HepG2 (cell line): ENCODE measurements around the gene DAAM2. TPM values are rescaled to one million over a fixed set of nuclear protein-coding genes. Genes with fewer than 3 reads are reported as not detected.

Experiments
- ATAC-seq: fragments of 200-7000 bp; cut with Tn5 transposase; 3 replicates; pipeline ENCODE4 v1.9.1; 2020; ENCODE audit warnings: mild to moderate bottlenecking, moderate library complexity
- BruUV-seq: library from RNA; stranded (reverse); fragments of 400-500 nt; replicated peaks from 2 replicates; lab custom pipeline; 2021; lab: Mats Ljungman, UMichigan
- CTCF ChIA-PET: fragments of 300-600 bp; formaldehyde crosslinking; extraction: SDS; loops from one replicate; lab custom pipeline; 2021; ENCODE audit warnings: low total read pairs, inconsistent platforms, low intra/inter-chr PET ratio; lab: Yijun Ruan, JAX
- POLR2A ChIA-PET: fragments of 350-600 bp; sonication (Branson Sonifier 250); formaldehyde crosslinking; loops from one replicate; lab custom pipeline; 2020; ENCODE audit warnings: antibody characterized with exemption, inconsistent platforms; lab: Yijun Ruan, JAX
- DNase-seq: peaks from one replicate; pipeline ENCODE4 v3.0.0-alpha.2; 2015; ENCODE audit warnings: low spot score
- FAIRE-seq: peaks from 3 replicates; lab custom pipeline; 2011; peaks lifted over from hg19 to GRCh38; lab: Jason Lieb, UNC
- H2AFZ ChIP-seq: one replicate; pipeline ENCODE4 v1.6.1; 2011; ENCODE audit warnings: low read length, inconsistent platforms
- H3K27ac ChIP-seq: fragments of 300-600 bp; 3 replicates; pipeline ENCODE4 v1.8.0; 2011; ENCODE audit warnings: mixed run types, mild to moderate bottlenecking, mixed read lengths, low read length, inconsistent platforms; ENCODE audit not compliant: insufficient read depth; ENCODE audit errors: extremely low read length
- H3K27me3 ChIP-seq, 2 experiments: fragments of 200-600 bp in 1 of 2; 2 replicates in 1 of 2; 3 replicates in 1 of 2; pipeline versions ENCODE4 v1.6.0 to v1.8.0; 2011; ENCODE audit warnings: low read length in 2 of 2, mild to moderate bottlenecking in 2 of 2, moderate library complexity in 2 of 2, inconsistent platforms in 1 of 2; ENCODE audit not compliant: insufficient read depth in 2 of 2, control insufficient read depth in 1 of 2
- H3K36me3 ChIP-seq, 2 experiments: fragments of 200-600 bp in 1 of 2; replicated peaks in 1 of 2; 2 replicates in 1 of 2; 3 replicates in 1 of 2; pipeline versions ENCODE4 v1.5.1 to v1.8.0; 2011; ENCODE audit warnings: low read length in 2 of 2, inconsistent platforms in 1 of 2; ENCODE audit not compliant: insufficient read depth in 2 of 2, control insufficient read depth in 1 of 2
- H3K4me1 ChIP-seq: 2 replicates; pipeline ENCODE4 v1.5.1; 2012; ENCODE audit warnings: low read length, inconsistent platforms; ENCODE audit not compliant: insufficient read depth
- H3K4me2 ChIP-seq: 2 replicates; pipeline ENCODE4 v1.6.0; 2011; ENCODE audit warnings: low read depth, low read length, inconsistent platforms
- H3K4me3 ChIP-seq, 3 experiments: fragments of 200-600 bp in 1 of 3; sonication (generic), shearing (Covaris generic) in 1 of 3; replicated peaks in 1 of 3; 2 replicates each; pipeline ENCODE4 v1.5.1; 2011 to 2016; ENCODE audit warnings: low read length in 3 of 3, inconsistent platforms in 2 of 3, low read depth in 2 of 3, mild to moderate bottlenecking in 2 of 3, control low read depth in 1 of 3, mixed read lengths in 1 of 3; ENCODE audit not compliant: insufficient read depth in 1 of 3
- H3K79me2 ChIP-seq: one replicate; pipeline ENCODE4 v1.6.1; 2011; ENCODE audit warnings: low read length, inconsistent platforms; ENCODE audit not compliant: insufficient read depth
- H3K9ac ChIP-seq: 2 replicates; pipeline ENCODE4 v1.6.0; 2011; ENCODE audit warnings: mild to moderate bottlenecking, low read depth, low read length, inconsistent platforms; ENCODE audit not compliant: insufficient read depth
- H3K9me3 ChIP-seq: 2 replicates; pipeline ENCODE4 v1.5.1; 2012; ENCODE audit warnings: mild to moderate bottlenecking, low read length
- H4K20me1 ChIP-seq: 2 replicates; pipeline ENCODE4 v1.6.0; 2011; ENCODE audit warnings: inconsistent platforms, mild to moderate bottlenecking, low read length, moderate library complexity; ENCODE audit not compliant: insufficient read depth
- AHR ChIP-seq: IDR thresholded peaks from 2 replicates; pipeline ENCODE4 v1.6.1; 2018; ENCODE audit warnings: missing genetic modification reagents, missing compliant biosample characterization
- CBFB ChIP-seq: sonication (generic); formaldehyde crosslinking; IDR thresholded peaks from 2 replicates; pipeline ENCODE4 v1.4.0; 2020; ENCODE audit warnings: missing genetic modification reagents
- FOSL2 ChIP-seq: sonication (generic); formaldehyde crosslinking; IDR thresholded peaks from 2 replicates; pipeline ENCODE4 v1.4.0; 2020; ENCODE audit warnings: missing genetic modification reagents
- GATA4 ChIP-seq: sonication (generic); IDR thresholded peaks from 2 replicates; pipeline ENCODE4 v1.6.1; 2016; ENCODE audit warnings: antibody characterized with exemption, low read depth, borderline replicate concordance
- HNF4G ChIP-seq, 2 experiments: sonication (generic) in 1 of 2; formaldehyde crosslinking in 1 of 2; IDR thresholded peaks; 2 replicates each; pipeline versions ENCODE4 v1.4.0 to v1.6.1; 2011 to 2020; ENCODE audit warnings: borderline replicate concordance in 2 of 2, low read depth in 2 of 2, mild to moderate bottlenecking in 2 of 2, low read length in 1 of 2, missing genetic modification reagents in 1 of 2, moderate library complexity in 1 of 2
- HOXA5 ChIP-seq: sonication (generic); formaldehyde crosslinking; IDR thresholded peaks from 2 replicates; pipeline ENCODE4 v1.4.0; 2020; ENCODE audit warnings: missing genetic modification reagents
- KLF13 ChIP-seq: sonication (generic); formaldehyde crosslinking; IDR thresholded peaks from 2 replicates; pipeline ENCODE4 v1.4.0; 2020; ENCODE audit warnings: mild to moderate bottlenecking, missing genetic modification reagents
- MAF1 ChIP-seq: sonication (generic); formaldehyde crosslinking; IDR thresholded peaks from 2 replicates; pipeline ENCODE4 v1.5.0; 2020; ENCODE audit warnings: missing genetic modification reagents, borderline replicate concordance
- NFKB2 ChIP-seq: sonication (generic); formaldehyde crosslinking; IDR thresholded peaks from 2 replicates; pipeline ENCODE4 v1.4.0; 2020; ENCODE audit warnings: missing genetic modification reagents, borderline replicate concordance
- NKX3-1 ChIP-seq: sonication (generic); formaldehyde crosslinking; IDR thresholded peaks from 2 replicates; pipeline ENCODE4 v1.5.0; 2020; ENCODE audit warnings: missing genetic modification reagents
- PCBP2 ChIP-seq: fragments of 200-400 bp; formaldehyde crosslinking; optimal IDR thresholded peaks from 2 replicates; pipeline ENCODE3; 2018; ENCODE audit warnings: low read length, low read depth; ENCODE audit not compliant: poor library complexity, severe bottlenecking
- PHF20 ChIP-seq: sonication (generic); formaldehyde crosslinking; IDR thresholded peaks from 2 replicates; pipeline ENCODE4 v1.5.0; 2020; ENCODE audit warnings: mild to moderate bottlenecking, missing genetic modification reagents
- SRSF9 ChIP-seq: fragments of 200-400 bp; formaldehyde crosslinking; IDR thresholded peaks from 2 replicates; pipeline ENCODE4 v1.6.1; 2018; ENCODE audit warnings: borderline replicate concordance, mild to moderate bottlenecking, low read depth, low read length; ENCODE audit not compliant: insufficient read depth, poor library complexity, severe bottlenecking
- in situ Hi-C: cut with HindIII; loops from 2 replicates; pipeline ENCODE4 v1.10.0; 2017; ENCODE audit warnings: low pct_unique_long_range_greater_than_20kb; ENCODE audit not compliant: extremely low pct_ligation_motif_present
- intact Hi-C: fragments of 100-400 bp; cut with micrococcal nuclease; formaldehyde crosslinking; loops from one replicate; pipeline ENCODE4 v1.10.0; 2022; ENCODE audit not compliant: unreplicated experiment
- polyA plus RNA-seq, 8 experiments: library from polyadenylated mRNA; depleted of rRNA in 3 of 8; stranded (reverse) in 7 of 8; unstranded in 1 of 8; fragments of >200 nt; fragmentation: Illumina TruSeq in 4 of 8; extraction: Trizol in 4 of 8; gene quantifications; 2 replicates each; pipeline versions ENCODE4 v1.2.1 to v1.2.3, GENCODE V29; 2011 to 2016; ENCODE audit warnings: low read depth in 4 of 8, missing spikeins in 1 of 8, mixed read lengths in 1 of 8; ENCODE audit not compliant: insufficient read depth in 1 of 8
- total RNA-seq, 5 experiments: library from RNA; depleted of rRNA; stranded (reverse); fragments of >200 nt; fragmentation: Illumina TruSeq; extraction: Trizol; gene quantifications; 2 replicates each; pipeline ENCODE4 v1.2.3, GENCODE V29; 2016; ENCODE audit warnings: low read depth in 1 of 5
- TF ChIP-seq, protein P1 (sequence below): sonication (generic); formaldehyde crosslinking; IDR thresholded peaks from 2 replicates; pipeline ENCODE4 v1.5.1; 2020; ENCODE audit warnings: mild to moderate bottlenecking, missing genetic modification reagents, borderline replicate concordance
- TF ChIP-seq, protein P2 (sequence below): sonication (generic); formaldehyde crosslinking; conservative IDR thresholded peaks from 2 replicates; pipeline ENCODE4 v1.8.0; 2022; ENCODE audit warnings: missing genetic modification reagents
- TF ChIP-seq, protein P3 (sequence below): sonication (generic); formaldehyde crosslinking; IDR thresholded peaks from 2 replicates; pipeline ENCODE4 v1.8.0; 2023; ENCODE audit warnings: mild to moderate bottlenecking, missing genetic modification reagents

The DAAM2 gene
- total and polyA plus RNA-seq, 2 of the 13 experiments (the other 11 are each of a cell fraction or from before 2014, with no cell fraction given), result 0.01 TPM; not detected in 1

DNA sequence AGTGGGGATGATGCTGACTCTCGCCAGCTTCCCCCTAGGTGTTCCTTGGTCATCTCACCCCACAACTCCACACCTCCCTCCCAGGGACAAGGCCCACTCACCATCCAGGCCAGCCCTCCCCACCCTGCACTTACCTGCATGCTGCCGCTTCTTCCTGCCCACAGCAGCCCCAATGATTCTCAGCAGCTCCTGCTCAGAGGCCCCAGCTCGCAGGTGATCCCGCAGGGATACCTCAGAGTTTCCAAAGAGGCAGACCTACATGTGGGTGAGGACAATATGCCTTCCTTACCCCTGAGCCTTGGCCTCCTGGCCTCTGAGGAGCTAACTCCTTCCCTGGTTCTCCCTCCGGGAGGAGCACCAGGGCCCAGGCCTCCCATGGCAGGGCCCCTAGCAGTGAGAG is 117.5 kb downstream of the DAAM2 start (continued):
- TF ChIP-seq, protein P1, sequence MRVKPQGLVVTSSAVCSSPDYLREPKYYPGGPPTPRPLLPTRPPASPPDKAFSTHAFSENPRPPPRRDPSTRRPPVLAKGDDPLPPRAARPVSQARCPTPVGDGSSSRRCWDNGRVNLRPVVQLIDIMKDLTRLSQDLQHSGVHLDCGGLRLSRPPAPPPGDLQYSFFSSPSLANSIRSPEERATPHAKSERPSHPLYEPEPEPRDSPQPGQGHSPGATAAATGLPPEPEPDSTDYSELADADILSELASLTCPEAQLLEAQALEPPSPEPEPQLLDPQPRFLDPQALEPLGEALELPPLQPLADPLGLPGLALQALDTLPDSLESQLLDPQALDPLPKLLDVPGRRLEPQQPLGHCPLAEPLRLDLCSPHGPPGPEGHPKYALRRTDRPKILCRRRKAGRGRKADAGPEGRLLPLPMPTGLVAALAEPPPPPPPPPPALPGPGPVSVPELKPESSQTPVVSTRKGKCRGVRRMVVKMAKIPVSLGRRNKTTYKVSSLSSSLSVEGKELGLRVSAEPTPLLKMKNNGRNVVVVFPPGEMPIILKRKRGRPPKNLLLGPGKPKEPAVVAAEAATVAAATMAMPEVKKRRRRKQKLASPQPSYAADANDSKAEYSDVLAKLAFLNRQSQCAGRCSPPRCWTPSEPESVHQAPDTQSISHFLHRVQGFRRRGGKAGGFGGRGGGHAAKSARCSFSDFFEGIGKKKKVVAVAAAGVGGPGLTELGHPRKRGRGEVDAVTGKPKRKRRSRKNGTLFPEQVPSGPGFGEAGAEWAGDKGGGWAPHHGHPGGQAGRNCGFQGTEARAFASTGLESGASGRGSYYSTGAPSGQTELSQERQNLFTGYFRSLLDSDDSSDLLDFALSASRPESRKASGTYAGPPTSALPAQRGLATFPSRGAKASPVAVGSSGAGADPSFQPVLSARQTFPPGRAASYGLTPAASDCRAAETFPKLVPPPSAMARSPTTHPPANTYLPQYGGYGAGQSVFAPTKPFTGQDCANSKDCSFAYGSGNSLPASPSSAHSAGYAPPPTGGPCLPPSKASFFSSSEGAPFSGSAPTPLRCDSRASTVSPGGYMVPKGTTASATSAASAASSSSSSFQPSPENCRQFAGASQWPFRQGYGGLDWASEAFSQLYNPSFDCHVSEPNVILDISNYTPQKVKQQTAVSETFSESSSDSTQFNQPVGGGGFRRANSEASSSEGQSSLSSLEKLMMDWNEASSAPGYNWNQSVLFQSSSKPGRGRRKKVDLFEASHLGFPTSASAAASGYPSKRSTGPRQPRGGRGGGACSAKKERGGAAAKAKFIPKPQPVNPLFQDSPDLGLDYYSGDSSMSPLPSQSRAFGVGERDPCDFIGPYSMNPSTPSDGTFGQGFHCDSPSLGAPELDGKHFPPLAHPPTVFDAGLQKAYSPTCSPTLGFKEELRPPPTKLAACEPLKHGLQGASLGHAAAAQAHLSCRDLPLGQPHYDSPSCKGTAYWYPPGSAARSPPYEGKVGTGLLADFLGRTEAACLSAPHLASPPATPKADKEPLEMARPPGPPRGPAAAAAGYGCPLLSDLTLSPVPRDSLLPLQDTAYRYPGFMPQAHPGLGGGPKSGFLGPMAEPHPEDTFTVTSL (CRISPR knock-in tag), result no peak
- no peak for TF ChIP-seq AHR (CRISPR knock-in tag)
- TF ChIP-seq GATA4, result no peak
- no peak for TF ChIP-seq PHF20 (CRISPR knock-in tag)
- TF ChIP-seq FOSL2 (CRISPR knock-in tag), result no peak
- no peak for TF ChIP-seq HOXA5 (CRISPR knock-in tag)
- no peak for TF ChIP-seq MAF1 (CRISPR knock-in tag)
- TF ChIP-seq HNF4G (IDR thresholded peaks at IDR 0.05; ENCODE audit: borderline replicate concordance, low read depth, low read length), result no peak
- no peak for TF ChIP-seq HNF4G (CRISPR knock-in tag; IDR thresholded peaks at IDR 0.05; ENCODE audit: borderline replicate concordance, low read depth)

DNA sequence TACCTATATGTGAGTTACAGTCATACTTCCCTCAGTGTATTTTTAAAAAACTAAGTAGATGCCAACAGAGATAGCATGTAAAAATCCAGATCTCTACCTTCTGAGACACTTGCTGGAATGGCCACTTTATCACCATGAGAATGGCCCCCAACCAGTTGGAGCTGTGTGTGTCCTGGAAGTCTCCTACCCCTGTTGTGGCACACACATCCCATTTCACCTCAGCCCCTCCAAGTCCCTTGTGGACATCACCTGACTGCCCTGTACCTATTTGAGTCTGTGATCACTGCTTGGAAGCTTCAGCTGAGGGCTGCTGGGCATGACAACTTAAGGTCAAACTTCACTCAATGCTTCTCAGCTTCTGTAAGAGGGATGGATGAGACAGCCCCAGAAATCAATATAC is 118.0 kb downstream of the DAAM2 start:
- Histone ChIP-seq H4K20me1 (no peaks in the 10 kb centered on the region), H3K4me2 (no peak overlapping the region), H3K36me3 (peaks cover 9 to 15% of the 10 kb centered on the region in 2 experiments; a peak in 3 of 5 replicates), H3K79me2 (no peaks in the 10 kb centered on the region), H3K4me3 (no peak overlapping the region), H3K27ac (no peak overlapping the region), H3K9ac (no peak overlapping the region), H3K9me3 (no peaks in the 10 kb centered on the region), H3K4me1 (no peaks in the 10 kb centered on the region), H2AFZ (no peak overlapping the region), H3K27me3 (no peaks in the 10 kb centered on the region)
- no TSS peak for BruUV-seq
- in situ Hi-C loops (no loop called here), intact Hi-C loops (no loop called here)
- no peak for DNase-seq
- ChIA-PET POLR2A (no interaction called here), CTCF (no interaction called here)
- no peak for FAIRE-seq
- ATAC-seq, result no peak
- TF ChIP-seq NKX3-1 (CRISPR knock-in tag), result no peak
- TF ChIP-seq, protein P2, sequence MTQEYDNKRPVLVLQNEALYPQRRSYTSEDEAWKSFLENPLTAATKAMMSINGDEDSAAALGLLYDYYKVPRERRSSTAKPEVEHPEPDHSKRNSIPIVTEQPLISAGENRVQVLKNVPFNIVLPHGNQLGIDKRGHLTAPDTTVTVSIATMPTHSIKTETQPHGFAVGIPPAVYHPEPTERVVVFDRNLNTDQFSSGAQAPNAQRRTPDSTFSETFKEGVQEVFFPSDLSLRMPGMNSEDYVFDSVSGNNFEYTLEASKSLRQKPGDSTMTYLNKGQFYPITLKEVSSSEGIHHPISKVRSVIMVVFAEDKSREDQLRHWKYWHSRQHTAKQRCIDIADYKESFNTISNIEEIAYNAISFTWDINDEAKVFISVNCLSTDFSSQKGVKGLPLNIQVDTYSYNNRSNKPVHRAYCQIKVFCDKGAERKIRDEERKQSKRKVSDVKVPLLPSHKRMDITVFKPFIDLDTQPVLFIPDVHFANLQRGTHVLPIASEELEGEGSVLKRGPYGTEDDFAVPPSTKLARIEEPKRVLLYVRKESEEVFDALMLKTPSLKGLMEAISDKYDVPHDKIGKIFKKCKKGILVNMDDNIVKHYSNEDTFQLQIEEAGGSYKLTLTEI (CRISPR knock-in tag), result no peak
- no peak for TF ChIP-seq KLF13
- TF ChIP-seq, protein P3, sequence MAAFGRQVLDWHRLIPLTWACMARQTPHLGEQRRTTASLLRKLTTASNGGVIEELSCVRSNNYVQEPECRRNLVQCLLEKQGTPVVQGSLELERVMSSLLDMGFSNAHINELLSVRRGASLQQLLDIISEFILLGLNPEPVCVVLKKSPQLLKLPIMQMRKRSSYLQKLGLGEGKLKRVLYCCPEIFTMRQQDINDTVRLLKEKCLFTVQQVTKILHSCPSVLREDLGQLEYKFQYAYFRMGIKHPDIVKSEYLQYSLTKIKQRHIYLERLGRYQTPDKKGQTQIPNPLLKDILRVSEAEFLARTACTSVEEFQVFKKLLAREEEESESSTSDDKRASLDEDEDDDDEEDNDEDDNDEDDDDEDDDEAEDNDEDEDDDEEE (CRISPR knock-in tag), result no peak
- TF ChIP-seq NFKB2 (CRISPR knock-in tag), result no peak
- no peak for TF ChIP-seq PCBP2
- TF ChIP-seq SRSF9, result no peak
- TF ChIP-seq CBFB, result no peak
